Kidney (tissue), 14 donors: Measurements from ENCODE around the gene RGS6. TPM values are rescaled to one million over a fixed set of nuclear protein-coding genes. Genes with fewer than 3 reads are reported as not detected.

Experiments used
- DNase-seq, 5 donors: peaks; one replicate each; pipeline ENCODE4 v3.0.0-alpha.2; 2013 to 2020
- FAIRE-seq: peaks from 2 replicates; lab custom pipeline; 2012; peaks lifted over from hg19 to GRCh38; lab: Jason Lieb, UNC
- H3K27ac ChIP-seq, 2 donors: one replicate each; pipeline ENCODE4 v1.7.0; 2013; ENCODE audit warnings: low read depth in 2 of 2, low read length in 2 of 2, inconsistent platforms in 1 of 2
- H3K27me3 ChIP-seq: one replicate; pipeline ENCODE4 v1.7.1; 2013; ENCODE audit warnings: low read length, inconsistent platforms; ENCODE audit not compliant: control insufficient read depth, insufficient read depth
- H3K36me3 ChIP-seq, 3 donors: one replicate each; pipeline versions ENCODE4 v1.7.0 to v1.7.1; 2013; ENCODE audit warnings: low read length in 3 of 3, control low read depth in 1 of 3, inconsistent platforms in 1 of 3; ENCODE audit not compliant: insufficient read depth in 3 of 3, control insufficient read depth in 2 of 3
- H3K4me1 ChIP-seq, 3 donors: one replicate each; pipeline versions ENCODE4 v1.7.0 to v1.7.1; 2013; ENCODE audit warnings: low read length in 3 of 3, inconsistent platforms in 1 of 3, low read depth in 1 of 3; ENCODE audit not compliant: control insufficient read depth in 2 of 3, insufficient read depth in 2 of 3
- H3K4me3 ChIP-seq, 3 donors: one replicate each; pipeline versions ENCODE4 v1.7.0 to v1.8.1; 2013; ENCODE audit warnings: low read length in 3 of 3, control low read depth in 1 of 3, inconsistent platforms in 1 of 3
- H3K9ac ChIP-seq, 3 donors: one replicate each; pipeline versions ENCODE4 v1.7.0 to v1.7.1; 2013; ENCODE audit warnings: low read length in 3 of 3, control low read depth in 1 of 3, inconsistent platforms in 1 of 3
- H3K9me3 ChIP-seq, 3 donors: one replicate each; pipeline versions ENCODE4 v1.7.0 to v1.7.1; 2013; ENCODE audit warnings: low read length in 3 of 3, control low read depth in 1 of 3, inconsistent platforms in 1 of 3; ENCODE audit not compliant: control insufficient read depth in 2 of 3, insufficient read depth in 1 of 3
- CTCF ChIP-seq: IDR thresholded peaks from 3 replicates; pipeline ENCODE4 v1.5.1; 2012; ENCODE audit warnings: mild to moderate bottlenecking, moderate library complexity, borderline replicate concordance; ENCODE audit not compliant: insufficient read depth; ENCODE audit errors: extremely low read depth
- intact Hi-C: fragments of 100-400 bp; cut with DNase I; formaldehyde crosslinking; loops from one replicate; pipeline ENCODE4 v1.11.1; 2022
- polyA plus RNA-seq: library from polyadenylated mRNA; stranded (reverse); fragments of 350-450 nt; fragmentation: Illumina TruSeq; extraction: RNeasy Lipid Tissue Mini Kit (QIAGEN cat#74804); gene quantifications from one replicate; pipeline ENCODE4 v1.2.3, GENCODE V29; 2014; ENCODE audit warnings: low read depth, low replicate concordance; ENCODE audit not compliant: insufficient read depth
- total RNA-seq: library from RNA; stranded (reverse); fragmentation: NEBNext Ultra II Directional; extraction: Animal tissue kit (Norgen Biotek cat#: 25700); gene quantifications from one replicate; pipeline ENCODE4 v1.2.1, GENCODE V29; 2021
- donor health status: control.
- donor health status: control.
- donor health status: control.
- donor health status: control.
- donor health status: control.
- donor health status: DM: yes; HTN: yes; CAD: no.
- donor health status: Normal renal cell carcinoma (clear cell type).

Gene RGS6
- total and polyA plus RNA-seq, 2 donors from 2014 or later, result 1.1 to 1.4 TPM

GRCh38 chr14:72089625-72090024 lies 157.4 kb downstream of the RGS6 start:
- no peaks in the 10 kb centered on the region for H3K4me1 ChIP-seq
- no peaks in the 10 kb centered on the region for H3K36me3 ChIP-seq
- intact Hi-C loops, result no loop called here
- H3K9ac ChIP-seq, result no peak overlapping the region
- DNase-seq, result no peak
- H3K27me3 ChIP-seq, result no peaks in the 10 kb centered on the region
- H3K4me3 ChIP-seq, result no peak overlapping the region
- no peak overlapping the region for H3K27ac ChIP-seq
- FAIRE-seq, result no peak
- no peak for TF ChIP-seq CTCF
- H3K9me3 ChIP-seq, result no peaks in the 10 kb centered on the region

GRCh38 chr14:72094844-72095582 lies 162.8 kb downstream of the RGS6 start:
- intact Hi-C loops, result no loop called here
- H3K27ac ChIP-seq, result no peak overlapping the region
- H3K4me1 ChIP-seq, result no peaks in the 10 kb centered on the region
- no peaks in the 10 kb centered on the region for H3K27me3 ChIP-seq
- no peaks in the 10 kb centered on the region for H3K36me3 ChIP-seq
- no peak overlapping the region for H3K9ac ChIP-seq
- FAIRE-seq (no peak), DNase-seq (no peak)
- H3K4me3 ChIP-seq, result no peak overlapping the region
- TF ChIP-seq CTCF, result no peak
- no peaks in the 10 kb centered on the region for H3K9me3 ChIP-seq

DNA sequence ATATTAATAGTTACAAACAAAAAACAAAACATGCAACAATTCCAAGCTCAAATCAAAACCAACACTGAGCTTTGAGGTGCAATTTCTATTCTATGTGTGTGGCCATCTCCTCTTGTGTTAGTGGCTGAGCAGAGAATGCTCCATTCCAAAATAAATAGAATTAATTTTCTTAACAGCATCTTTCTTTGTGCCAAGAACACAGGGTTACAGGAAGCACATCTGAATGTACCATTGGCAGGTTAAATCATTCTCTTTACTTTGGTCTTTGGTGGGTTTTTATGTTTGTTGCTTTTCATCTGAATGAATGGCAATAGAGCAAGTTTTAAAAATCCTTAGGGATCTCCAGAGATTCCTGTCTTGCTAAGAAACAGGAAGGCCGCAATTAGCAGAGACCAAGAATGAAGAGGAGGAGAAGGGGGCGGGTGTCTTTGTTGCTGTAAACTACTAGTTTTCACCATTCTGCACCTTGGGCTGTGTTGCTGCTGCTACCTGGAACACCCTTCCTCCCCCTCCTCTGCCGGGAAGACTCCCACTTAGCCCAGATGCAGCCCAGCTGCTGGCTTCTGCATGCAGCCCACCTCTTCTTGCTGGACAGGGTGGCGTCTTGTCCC lies 165.0 kb downstream of the RGS6 start:
- Histone ChIP-seq H3K36me3 (no peaks in the 10 kb centered on the region), H3K9ac (no peak overlapping the region), H3K4me3 (no peak overlapping the region), H3K27me3 (no peaks in the 10 kb centered on the region), H3K4me1 (no peaks in the 10 kb centered on the region), H3K9me3 (no peaks in the 10 kb centered on the region), H3K27ac (no peak overlapping the region)
- FAIRE-seq, result no peak
- no peak for TF ChIP-seq CTCF
- peak in 3 of 5 donors; percentile 10 to 22 (median 22) for DNase-seq
- intact Hi-C loops, result no loop called here
